ENCODE measurements around the gene RASSF7. TPM values are rescaled to one million over a fixed set of nuclear protein-coding genes. Genes with fewer than 3 reads are reported as not detected.

The RASSF7 gene
- total and polyA plus RNA-seq, 2 of the 8 experiments (the other 6 are each of a cell fraction or from before 2014, with no cell fraction given): 22.3 to 43.9 TPM

DNA sequence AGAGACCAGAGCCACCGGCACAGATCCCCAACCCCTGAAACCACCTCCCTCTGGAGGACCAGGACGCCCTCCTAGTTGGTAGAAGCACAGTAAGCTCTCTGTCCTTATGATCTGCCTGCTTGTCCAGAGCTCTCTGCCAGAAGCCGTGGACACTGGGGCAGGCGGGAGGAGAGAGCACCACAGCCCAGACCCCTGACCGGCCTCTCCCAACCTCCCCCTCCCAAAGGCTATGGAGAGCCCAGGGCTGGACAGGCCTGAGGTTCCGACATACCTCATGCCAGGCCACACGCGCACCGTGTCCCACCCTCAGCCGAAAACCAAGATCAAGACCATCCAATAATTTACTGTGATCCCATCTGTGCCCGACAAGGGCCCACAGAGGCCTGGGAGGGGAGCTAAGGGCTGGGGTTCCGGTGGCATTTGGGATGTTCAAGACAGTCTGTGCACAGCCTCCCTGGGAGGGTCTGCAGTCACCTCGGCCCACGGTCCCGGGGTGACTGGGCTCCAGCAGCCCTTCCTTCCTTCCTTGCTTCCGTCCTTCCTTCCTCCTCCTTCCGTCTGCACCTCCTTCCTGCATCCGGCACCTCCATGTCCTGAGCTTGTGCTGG is 28.7 kb upstream of the RASSF7 start:
- H3K18ac ChIP-seq (ENCODE audit: extremely low read depth, low read length): no peak overlapping the region
- H3K36me3 ChIP-seq (ENCODE audit: control insufficient read depth in 2 of 4, insufficient read depth in 4 of 4, low read length in 3 of 4): peaks cover 0 to 15% (median 6%) of the 10 kb centered on the region in 4 experiments; a peak in 5 of 8 replicates
- no peak overlapping the region for H4K5ac ChIP-seq (ENCODE audit: insufficient read length, low read depth, low read length)
- H3K23ac ChIP-seq (ENCODE audit: insufficient read length): no peak overlapping the region
- no peak overlapping the region for H2AK5ac ChIP-seq (ENCODE audit: low read depth, low read length)
- H3K27ac ChIP-seq (ENCODE audit: low read depth, low read length): no peak overlapping the region
- no peak overlapping the region for H3K4me2 ChIP-seq (ENCODE audit: insufficient read depth in 1 of 2, low read depth in 2 of 2, low read length in 2 of 2)
- POLR2A ChIA-PET (ENCODE audit: partially characterized antibody): interaction anchor here (0.8 to 1.8 kb wide), 8 partner anchors 13 to 306 kb away, joined by 3 to 8 read pairs (median 4); no protein-coding TSS in a partner anchor
- H4K8ac ChIP-seq (ENCODE audit: extremely low read depth, insufficient read depth, low read length): no peak overlapping the region
- H2AFZ ChIP-seq (ENCODE audit: low read length): no peak overlapping the region
- H3K14ac ChIP-seq (ENCODE audit: insufficient read length): no peak overlapping the region
- DNase-seq (ENCODE audit: low read depth in 1 of 2, low spot score in 2 of 2) (no peak), FAIRE-seq (no peak)
- no peak overlapping the region for H2BK15ac ChIP-seq (ENCODE audit: low read length)
- H3K23me2 ChIP-seq (ENCODE audit: low read depth, low read length): peaks cover 14% of the 10 kb centered on the region; the same call in 1 of the 2 replicates
- no peaks in the 10 kb centered on the region for H3K79me1 ChIP-seq (ENCODE audit: low read depth, low read length)
- H3K56ac ChIP-seq (replicated peaks; ENCODE audit: insufficient read length, low read depth, low read length): no peak overlapping the region
- H2BK5ac ChIP-seq (ENCODE audit: low read depth, low read length): no peak overlapping the region
- H3K27me3 ChIP-seq (replicated peaks in 1 of 4; ENCODE audit: control insufficient read depth in 3 of 4, extremely low read depth in 1 of 4, insufficient read depth in 3 of 4, low read length in 3 of 4): peaks cover 0 to 7% (median 3%) of the 10 kb centered on the region in 4 experiments; a peak in 5 of 7 replicates
- CTCF ChIA-PET (ENCODE audit: partially characterized antibody): interaction anchor here (1.4 to 1.5 kb wide), 2 partner anchors 13 to 59 kb away, joined by 3 to 9 read pairs; no protein-coding TSS in a partner anchor
- H4K91ac ChIP-seq (replicated peaks; ENCODE audit: insufficient read length, low read length): no peak overlapping the region
- H3K4me1 ChIP-seq (replicated peaks in 1 of 4; ENCODE audit: control insufficient read depth in 3 of 4, insufficient read depth in 4 of 4, low read length in 3 of 4): peaks cover 0 to 8% (median 3%) of the 10 kb centered on the region in 4 experiments; a peak in 5 of 7 replicates
- no peak overlapping the region for H3K9ac ChIP-seq (replicated peaks in 1 of 4; ENCODE audit: extremely low read depth in 1 of 4, low read depth in 3 of 4, low read length in 3 of 4)
- H3K79me2 ChIP-seq (ENCODE audit: control insufficient read depth in 1 of 2, insufficient read depth in 2 of 2, low read length in 2 of 2): no peaks in the 10 kb centered on the region
- no peak overlapping the region for H2BK12ac ChIP-seq (ENCODE audit: low read depth, low read length)
- WGBS, 2 experiments (ENCODE audit: extremely low coverage in 1 of 2, insufficient coverage in 1 of 2, insufficient read length in 1 of 2, insufficient replicate concordance in 2 of 2, low coverage in 1 of 2, low lambda C conversion rate in 2 of 2, missing lambda C conversion rate in 1 of 2): 87% methylated on average over 17 of the region's 18 CpGs; no CpG with 5 or more reads in 1 of the 2 experiments
- H3K4me3 ChIP-seq (ENCODE audit: extremely low read depth in 1 of 4, insufficient read depth in 2 of 4, low read depth in 3 of 4, low read length in 4 of 4): no peak overlapping the region
- peaks cover 7 to 11% of the 10 kb centered on the region in 2 experiments for H4K20me1 ChIP-seq (replicated peaks in 1 of 2; ENCODE audit: control insufficient read depth in 1 of 2, insufficient read depth in 2 of 2, low read length in 2 of 2)
- no peak overlapping the region for H3K4ac ChIP-seq (replicated peaks; ENCODE audit: insufficient read length, low read depth, low read length)
- H3K9me3 ChIP-seq (ENCODE audit: insufficient read depth in 2 of 2, low read depth in 1 of 2, low read length in 1 of 2): no peaks in the 10 kb centered on the region
- H2BK120ac ChIP-seq (replicated peaks; ENCODE audit: low read depth, low read length): no peak overlapping the region
- H2BK20ac ChIP-seq (ENCODE audit: low read length): no peak overlapping the region
- no peak for TF ChIP-seq ZNF274 (IDR thresholded peaks at IDR 0.05; ENCODE audit: borderline replicate concordance, extremely low read depth, low read length)
- no peak for TF ChIP-seq KDM5A (IDR thresholded peaks at IDR 0.05; ENCODE audit: low read length)
- TF ChIP-seq CHD1 (IDR thresholded peaks at IDR 0.05; ENCODE audit: low read depth, low read length): no peak
- TF ChIP-seq TAF1 (IDR thresholded peaks at IDR 0.05; ENCODE audit: low read depth, low read length): no peak
- no peak for TF ChIP-seq GTF2F1 (IDR thresholded peaks at IDR 0.05; ENCODE audit: borderline replicate concordance, low read depth, low read length)
- TF ChIP-seq, protein P1, sequence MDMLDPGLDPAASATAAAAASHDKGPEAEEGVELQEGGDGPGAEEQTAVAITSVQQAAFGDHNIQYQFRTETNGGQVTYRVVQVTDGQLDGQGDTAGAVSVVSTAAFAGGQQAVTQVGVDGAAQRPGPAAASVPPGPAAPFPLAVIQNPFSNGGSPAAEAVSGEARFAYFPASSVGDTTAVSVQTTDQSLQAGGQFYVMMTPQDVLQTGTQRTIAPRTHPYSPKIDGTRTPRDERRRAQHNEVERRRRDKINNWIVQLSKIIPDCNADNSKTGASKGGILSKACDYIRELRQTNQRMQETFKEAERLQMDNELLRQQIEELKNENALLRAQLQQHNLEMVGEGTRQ (IDR thresholded peaks at IDR 0.05; ENCODE audit: low read length): no peak
- no peak for TF ChIP-seq POLR2A (IDR thresholded peaks at IDR 0.05; ENCODE audit: control extremely low read depth in 1 of 2, low read depth in 2 of 2, low read length in 2 of 2)
- TF ChIP-seq BRCA1 (IDR thresholded peaks at IDR 0.05; ENCODE audit: low read depth, low read length): no peak
- TF ChIP-seq SP1 (IDR thresholded peaks at IDR 0.05; ENCODE audit: low read depth, low read length): no peak
- TF ChIP-seq POLR2AphosphoS5 (IDR thresholded peaks at IDR 0.05; ENCODE audit: low read depth, low read length): no peak
- no peak for TF ChIP-seq RNF2 (IDR thresholded peaks at IDR 0.05; ENCODE audit: borderline replicate concordance, low read depth, low read length, missing control alignments, poor library complexity, severe bottlenecking)
- no peak for TF ChIP-seq MAX (IDR thresholded peaks at IDR 0.05)
